GM23338 (cell line): ENCODE results near the gene OOSP2. TPM values are rescaled to one million over a fixed set of nuclear protein-coding genes. Genes with fewer than 3 reads are reported as not detected.

ENCODE experiments used
- ETS1 ChIP-seq: IDR thresholded peaks from 2 replicates; pipeline ENCODE4 v1.6.1; 2016; ENCODE audit warnings: antibody characterized with exemption
- NANOG ChIP-seq: IDR thresholded peaks from 2 replicates; pipeline ENCODE4 v1.6.1; 2016; ENCODE audit warnings: antibody characterized with exemption, borderline replicate concordance
- REST ChIP-seq: IDR thresholded peaks from one replicate; pipeline ENCODE4 v1.6.1; 2018; ENCODE audit warnings: antibody characterized with exemption; ENCODE audit not compliant: unreplicated experiment
- ZNF114 ChIP-seq: fragments of 250-450 bp; sonication (Bioruptor Pico); IDR thresholded peaks from 2 replicates; pipeline ENCODE4 v1.5.0; 2020; ENCODE audit warnings: mild to moderate bottlenecking, moderate library complexity
- polyA plus RNA-seq: library from polyadenylated mRNA; unstranded; fragments of >200 nt; fragmentation: Nextera tagmentation; extraction: Ambion mirVana; gene quantifications from 2 replicates; pipeline ENCODE4 v1.2.1, GENCODE V29; 2016
- total RNA-seq: library from RNA; depleted of rRNA; stranded (reverse); fragments of >200 nt; shearing (Covaris generic); gene quantifications from 2 replicates; pipeline ENCODE4 v1.2.3, GENCODE V29; 2014; rRNA removed

OOSP2 gene
- total and polyA plus RNA-seq, 2 experiments from 2014 or later, result not detected

DNA sequence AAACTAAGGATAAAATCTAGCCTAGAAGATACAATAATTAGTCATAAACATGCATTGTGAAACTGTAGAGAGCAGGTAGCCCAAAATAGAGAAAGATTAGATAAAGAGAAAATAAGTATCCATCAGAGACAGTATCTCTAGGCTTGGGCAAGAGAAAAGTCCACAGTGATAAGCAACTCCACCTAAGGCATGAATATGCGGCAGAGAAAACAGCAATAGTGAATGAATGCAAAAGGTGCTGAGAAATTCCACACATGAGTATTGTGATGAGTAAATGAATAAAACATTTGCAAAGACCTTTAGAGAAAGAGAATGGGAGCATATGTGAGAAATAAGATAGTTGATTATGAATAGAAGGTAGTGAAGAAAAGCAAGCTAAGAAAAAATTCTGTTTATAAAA, 57.0 kb downstream of the OOSP2 start (continued):
- no peak for TF ChIP-seq NANOG
- no peak for TF ChIP-seq REST
- no peak for TF ChIP-seq ZNF114 (CRISPR knock-in tag)
- no peak for TF ChIP-seq ETS1

Other genes with a start within 250 kb of the OOSP2 start
- gene MRPL16, start 229.6 kb upstream of the OOSP2 start, total RNA-seq, result 74.8 and 77.4 TPM in 2 replicates
- gene MRPL16, start 229.6 kb upstream of the OOSP2 start, polyA plus RNA-seq, result 149 and 176 TPM in 2 replicates
- not detected in 2 replicates for gene CBLIF, start 194.9 kb upstream of the OOSP2 start, total RNA-seq
- not detected in 2 replicates for gene CBLIF, start 194.9 kb upstream of the OOSP2 start, polyA plus RNA-seq
- gene TCN1, start 173.9 kb upstream of the OOSP2 start, total RNA-seq, result not detected in 2 replicates
- gene TCN1, start 173.9 kb upstream of the OOSP2 start, polyA plus RNA-seq, result not detected in 2 replicates
- not detected in 2 replicates for gene OOSP3, start 161.6 kb upstream of the OOSP2 start, total RNA-seq
- gene OOSP3, start 161.6 kb upstream of the OOSP2 start, polyA plus RNA-seq, result 0.35 TPM in 1 of 2 replicates, not detected in the other
- not detected in 2 replicates for gene OOSP1, start 102.0 kb upstream of the OOSP2 start, total RNA-seq
- gene OOSP1, start 102.0 kb upstream of the OOSP2 start, polyA plus RNA-seq, result not detected in 2 replicates
- gene OOSP4A, start 76.4 kb upstream of the OOSP2 start, total RNA-seq, result not detected in 2 replicates
- not detected in 2 replicates for gene OOSP4A, start 76.4 kb upstream of the OOSP2 start, polyA plus RNA-seq
- gene OOSP4B, start 23.2 kb upstream of the OOSP2 start, total RNA-seq, result not detected in 2 replicates
- not detected in 2 replicates for gene OOSP4B, start 23.2 kb upstream of the OOSP2 start, polyA plus RNA-seq
- gene MS4A3, start 16.3 kb downstream of the OOSP2 start, total RNA-seq, result not detected in 2 replicates
- not detected in 2 replicates for gene MS4A3, start 16.3 kb downstream of the OOSP2 start, polyA plus RNA-seq
- not detected in 2 replicates for gene MS4A2, start 48.3 kb downstream of the OOSP2 start, total RNA-seq
- gene MS4A2, start 48.3 kb downstream of the OOSP2 start, polyA plus RNA-seq, result not detected in 2 replicates
- not detected in 2 replicates for gene MS4A6A, start 142.7 kb downstream of the OOSP2 start, total RNA-seq
- gene MS4A6A, start 142.7 kb downstream of the OOSP2 start, polyA plus RNA-seq, result not detected in 2 replicates
- not detected in 2 replicates for gene MS4A4E, start 202.7 kb downstream of the OOSP2 start, total RNA-seq
- gene MS4A4E, start 202.7 kb downstream of the OOSP2 start, polyA plus RNA-seq, result not detected in 2 replicates
- not detected in 2 replicates for gene MS4A4A, start 240.3 kb downstream of the OOSP2 start, total RNA-seq
- not detected in 2 replicates for gene MS4A4A, start 240.3 kb downstream of the OOSP2 start, polyA plus RNA-seq